ENCODE results near the gene PRADC1. TPM values are rescaled to one million over a fixed set of nuclear protein-coding genes. Genes with fewer than 3 reads are reported as not detected.

The PRADC1 gene
- total and polyA plus RNA-seq, 2 donors (not counting 3 experiments of a cell fraction or from before 2014, with no cell fraction given), result 19.6 to 32.7 TPM

- dilution Hi-C loops (cut with MboI; ENCODE audit: extremely low pct_ligation_motif_present, low sequenced_read_pairs) (no loop called here), intact Hi-C loops (cut with micrococcal nuclease) (loop anchor here (5.0 kb wide), 1 partner anchor 100 kb away; no protein-coding TSS in a partner anchor)
- H3K4me1 ChIP-seq (ENCODE audit: control insufficient read depth, extremely low read depth, insufficient read depth, low read length), result no peaks in the 10 kb centered on the region
- no peaks in the 10 kb centered on the region for H3K9me3 ChIP-seq (replicated peaks; ENCODE audit: control insufficient read depth, insufficient read depth, low read length)
- FAIRE-seq, result no peak
- no peaks in the 10 kb centered on the region for H4K20me1 ChIP-seq (replicated peaks; ENCODE audit: control insufficient read depth, extremely low read depth, insufficient read depth, low read length)
- CTCF ChIA-PET, result interaction anchor here (0.7 kb wide), 1 partner anchor 50 kb away, joined by 3 read pairs; no protein-coding TSS in a partner anchor
- no peaks in the 10 kb centered on the region for H3K9me1 ChIP-seq (replicated peaks; ENCODE audit: control insufficient read depth, extremely low read depth, insufficient read depth, low read length)
- no peak overlapping the region for H2AFZ ChIP-seq (ENCODE audit: low read depth, low read length)
- no peaks in the 10 kb centered on the region for H3K36me3 ChIP-seq (ENCODE audit: control insufficient read depth in 2 of 2, extremely low read depth in 1 of 2, insufficient read depth in 2 of 2, low read length in 2 of 2)
- H3K27me3 ChIP-seq (ENCODE audit: control insufficient read depth in 2 of 2, insufficient read depth in 2 of 2, low read length in 2 of 2), result peaks cover 2 to 4% of the 10 kb centered on the region in 2 experiments
- no peak for DNase-seq (ENCODE audit: low read depth, low spot score)
- H3K27ac ChIP-seq (ENCODE audit: insufficient read depth, low read depth, low read length), result no peak overlapping the region
- H3K4me2 ChIP-seq (ENCODE audit: insufficient read depth, low read length), result no peak overlapping the region
- POLR2A ChIA-PET, result no interaction called here
- H3K9ac ChIP-seq (replicated peaks; ENCODE audit: extremely low read depth, insufficient read depth, low read length), result no peak overlapping the region
- H3K4me3 ChIP-seq (replicated peaks in 1 of 3; ENCODE audit: insufficient read depth in 1 of 3, low read depth in 1 of 3, low read length in 3 of 3), result no peak overlapping the region
- BruUV-seq (replicated peaks), result no TSS peak
- no peaks in the 10 kb centered on the region for H3K79me2 ChIP-seq (ENCODE audit: control insufficient read depth, insufficient read depth, low read length)
- TF ChIP-seq FOS (IDR thresholded peaks at IDR 0.05; ENCODE audit: borderline replicate concordance, insufficient read depth, low read length) (no peak), CTCF (IDR thresholded peaks at IDR 0.05; ENCODE audit: extremely low read depth in 1 of 2, insufficient read depth in 1 of 2, low read depth in 1 of 2, low read length in 2 of 2) (no peak), POLR2A (IDR thresholded peaks at IDR 0.05; ENCODE audit: low read depth, low read length) (no peak), MAX (IDR thresholded peaks at IDR 0.05; ENCODE audit: insufficient read depth, insufficient read length) (no peak), POLR2AphosphoS5 (IDR thresholded peaks at IDR 0.05; ENCODE audit: insufficient read depth, low read depth, low read length) (no peak), GATA2 (IDR thresholded peaks at IDR 0.05; ENCODE audit: insufficient read depth, insufficient read length, low read depth, low read length) (no peak), JUN (IDR thresholded peaks at IDR 0.05; ENCODE audit: borderline replicate concordance, insufficient read depth, insufficient read length, low read depth) (no peak), MYC (IDR thresholded peaks at IDR 0.05; ENCODE audit: low read depth, low read length) (no peak), EZH2 (IDR thresholded peaks at IDR 0.05; ENCODE audit: borderline replicate concordance, low read depth, low read length, severe bottlenecking) (no peak)
Observed at GRCh38 chr2:73262108-73262651, 29.1 kb upstream of the PRADC1 start.
